HCT116 (cell line): Measurements from ENCODE around the gene RIN3. TPM values are rescaled to one million over a fixed set of nuclear protein-coding genes. Genes with fewer than 3 reads are reported as not detected.

Experiments used
- ATAC-seq: fragments of 200-7000 bp; cut with Tn5 transposase; 2 replicates; pipeline ENCODE4 v1.9.1; 2020; ENCODE audit warnings: mild to moderate bottlenecking, moderate library complexity
- BruUV-seq: library from RNA; stranded (reverse); fragments of 400-500 nt; replicated peaks from 2 replicates; lab custom pipeline; 2021; lab: Mats Ljungman, UMichigan
- CTCF ChIA-PET: fragments of 300-600 bp; sonication (Branson Sonifier 250); formaldehyde crosslinking; loops from one replicate; lab custom pipeline; 2021; ENCODE audit warnings: antibody characterized with exemption; lab: Charles Lee
- POLR2A ChIA-PET: fragments of 300-600, 350-600 bp; sonication (Branson Sonifier 250); formaldehyde crosslinking; loops from one replicate; lab custom pipeline; 2021; ENCODE audit warnings: antibody characterized with exemption; lab: Charles Lee
- RAD21 ChIA-PET, 2 experiments: fragments of 300-600 bp; sonication (Branson Sonifier 250); formaldehyde crosslinking; loops; one replicate each; lab custom pipeline; 2023; ENCODE audit warnings: low total read pairs in 2 of 2; ENCODE audit not compliant: uncharacterized antibody in 2 of 2, unreplicated experiment in 2 of 2, low non-redundant PET in 1 of 2; lab: Charles Lee
- DNase-seq: peaks from one replicate; pipeline ENCODE4 v3.0.0-alpha.2; 2010; ENCODE audit warnings: low read depth, low spot score
- H2AFZ ChIP-seq: fragments of 200-600 bp; shearing (Covaris generic), sonication (generic); 2 replicates; pipeline ENCODE4 v1.6.1; 2017; ENCODE audit warnings: low read depth, mixed run types, mixed read lengths, antibody characterized with exemption, low read length; ENCODE audit not compliant: poor library complexity, severe bottlenecking
- H3K27ac ChIP-seq: 2 replicates; pipeline ENCODE4 v1.5.1; 2012; ENCODE audit warnings: low read depth, low read length
- H3K27me3 ChIP-seq: fragments of 200-600 bp; sonication (generic); 2 replicates; pipeline ENCODE4 v1.6.1; 2016; ENCODE audit warnings: mixed run types, low read length, mixed read lengths; ENCODE audit not compliant: insufficient read depth
- H3K36me3 ChIP-seq, 2 experiments: fragments of 200-500 bp in 1 of 2; fragments of 200-600 bp in 1 of 2; sonication (Bioruptor generic) in 1 of 2; sonication (generic) in 1 of 2; 2 replicates each; pipeline versions ENCODE4 v1.5.1 to v1.6.1; 2014 to 2016; ENCODE audit warnings: low read length in 2 of 2, inconsistent platforms in 1 of 2, mixed read lengths in 1 of 2, mixed run types in 1 of 2; ENCODE audit not compliant: insufficient read depth in 2 of 2, control insufficient read depth in 1 of 2
- H3K4me1 ChIP-seq, 2 experiments: fragments of 200-600 bp in 1 of 2; sonication (generic) in 1 of 2; 2 replicates each; pipeline versions ENCODE4 v1.5.1 to v1.6.1; 2012 to 2017; ENCODE audit warnings: low read length in 2 of 2, inconsistent platforms in 1 of 2, mild to moderate bottlenecking in 1 of 2, mixed read lengths in 1 of 2, mixed run types in 1 of 2, moderate library complexity in 1 of 2; ENCODE audit not compliant: insufficient read depth in 2 of 2, control insufficient read depth in 1 of 2
- H3K4me2 ChIP-seq: fragments of 200-600 bp; sonication (generic); 2 replicates; pipeline ENCODE4 v1.6.1; 2017; ENCODE audit warnings: mixed run types, low read length, mixed read lengths
- H3K4me3 ChIP-seq, 2 experiments: fragments of 200-600 bp in 1 of 2; sonication (generic) in 1 of 2; replicated peaks in 1 of 2; 2 replicates each; pipeline ENCODE4 v1.5.1; 2011 to 2016; ENCODE audit warnings: low read length in 2 of 2, control low read depth in 1 of 2, low read depth in 1 of 2, mild to moderate bottlenecking in 1 of 2, mixed read lengths in 1 of 2, mixed run types in 1 of 2
- H3K79me2 ChIP-seq: fragments of 200-600 bp; sonication (generic); 2 replicates; pipeline ENCODE4 v1.6.1; 2017; ENCODE audit warnings: mild to moderate bottlenecking, mixed run types, low read length, moderate library complexity, mixed read lengths; ENCODE audit not compliant: insufficient read depth
- H3K9ac ChIP-seq: fragments of 200-600 bp; sonication (generic); 2 replicates; pipeline ENCODE4 v1.6.1; 2016; ENCODE audit warnings: low read length, mixed read lengths
- H3K9me2 ChIP-seq: fragments of 200-600 bp; sonication (generic), shearing (Covaris generic); 2 replicates; pipeline ENCODE4 v1.6.1; 2017; ENCODE audit warnings: mixed run types, mild to moderate bottlenecking, moderate library complexity; ENCODE audit not compliant: insufficient read depth
- H3K9me3 ChIP-seq, 2 experiments: fragments of 200-500 bp in 1 of 2; fragments of 200-600 bp in 1 of 2; sonication (Bioruptor generic) in 1 of 2; sonication (generic) in 1 of 2; 2 replicates each; pipeline ENCODE4 v1.6.1; 2014 to 2017; ENCODE audit warnings: low read length in 2 of 2, mixed read lengths in 2 of 2, inconsistent platforms in 1 of 2, low read depth in 1 of 2, mild to moderate bottlenecking in 1 of 2, mixed run types in 1 of 2, moderate library complexity in 1 of 2; ENCODE audit not compliant: control insufficient read depth in 1 of 2, insufficient read depth in 1 of 2
- H4K20me1 ChIP-seq: fragments of 200-600 bp; sonication (generic), shearing (Covaris generic); 2 replicates; pipeline ENCODE4 v1.6.1; 2017; ENCODE audit warnings: mixed run types, mild to moderate bottlenecking, moderate library complexity; ENCODE audit not compliant: insufficient read depth
- ATF3 ChIP-seq: IDR thresholded peaks from 2 replicates; pipeline ENCODE4 v1.6.1; 2012
- CBX3 ChIP-seq: IDR thresholded peaks from 2 replicates; pipeline ENCODE4 v1.6.1; 2012; ENCODE audit warnings: low read depth
- CEBPB ChIP-seq: IDR thresholded peaks from 2 replicates; pipeline ENCODE4 v1.6.1; 2012; ENCODE audit warnings: low read depth
- CTCF ChIP-seq, 3 experiments: fragments of 200-600 bp in 1 of 3; sonication (generic) in 1 of 3; IDR thresholded peaks in 2 of 3; conservative IDR thresholded peaks in 1 of 3; 2 replicates each; pipeline ENCODE4 v1.5.1; 2012 to 2017; ENCODE audit warnings: low read depth in 2 of 3, low read length in 2 of 3, antibody characterized with exemption in 1 of 3, borderline replicate concordance in 1 of 3, control low read depth in 1 of 3, mild to moderate bottlenecking in 1 of 3, mixed read lengths in 1 of 3, mixed run types in 1 of 3, moderate library complexity in 1 of 3; ENCODE audit not compliant: insufficient read depth in 1 of 3
- EGR1 ChIP-seq: IDR thresholded peaks from 2 replicates; pipeline ENCODE4 v1.6.1; 2012; ENCODE audit warnings: low read depth
- ELF1 ChIP-seq: IDR thresholded peaks from 2 replicates; pipeline ENCODE4 v1.6.1; 2012; ENCODE audit warnings: low read depth, borderline replicate concordance
- EZH2 ChIP-seq: fragments of 200-600 bp; sonication (generic); IDR thresholded peaks from 2 replicates; pipeline ENCODE4 v1.6.1; 2017; ENCODE audit warnings: antibody characterized with exemption, mixed run types
- FOSL1 ChIP-seq: IDR thresholded peaks from 2 replicates; pipeline ENCODE4 v1.6.1; 2012; ENCODE audit warnings: low read depth
- POLR2A ChIP-seq: IDR thresholded peaks from 2 replicates; pipeline ENCODE4 v1.7.0; 2011; ENCODE audit warnings: borderline replicate concordance; ENCODE audit not compliant: insufficient read depth, insufficient read length; ENCODE audit errors: extremely low read depth
- POLR2AphosphoS5 ChIP-seq: IDR thresholded peaks from 2 replicates; pipeline ENCODE4 v1.6.1; 2011; ENCODE audit warnings: mild to moderate bottlenecking, low read depth, low read length, moderate library complexity
- REST ChIP-seq: IDR thresholded peaks from 2 replicates; pipeline ENCODE4 v1.6.1; 2012; ENCODE audit warnings: low read depth
- SIN3A ChIP-seq: IDR thresholded peaks from 2 replicates; pipeline ENCODE4 v1.6.1; 2012; ENCODE audit warnings: low read depth
- SP1 ChIP-seq: IDR thresholded peaks from 2 replicates; pipeline ENCODE4 v1.6.1; 2012; ENCODE audit warnings: low read depth
- SRF ChIP-seq: IDR thresholded peaks from 2 replicates; pipeline ENCODE4 v1.6.1; 2012; ENCODE audit warnings: low read depth
- TCF7L2 ChIP-seq: IDR thresholded peaks from 2 replicates; pipeline ENCODE4 v1.7.0; 2011; ENCODE audit warnings: borderline replicate concordance, inconsistent platforms; ENCODE audit not compliant: insufficient read depth, insufficient read length; ENCODE audit errors: extremely low read depth
- YY1 ChIP-seq: IDR thresholded peaks from 2 replicates; pipeline ENCODE4 v1.6.1; 2011; ENCODE audit warnings: low read length, low read depth, moderate library complexity, mild to moderate bottlenecking; ENCODE audit not compliant: insufficient replicate concordance; ENCODE audit errors: extremely low read depth
- ZBTB33 ChIP-seq: IDR thresholded peaks from 2 replicates; pipeline ENCODE4 v1.6.1; 2011; ENCODE audit warnings: mild to moderate bottlenecking, low read length, moderate library complexity; ENCODE audit not compliant: insufficient replicate concordance; ENCODE audit errors: extremely low read depth
- ZFX ChIP-seq: fragments of 450-650 bp; IDR thresholded peaks from 2 replicates; pipeline ENCODE4 v1.6.1; 2017
- ZNF274 ChIP-seq: fragments of 200-500 bp; sonication (Bioruptor generic); IDR thresholded peaks from 2 replicates; pipeline ENCODE4 v1.6.1; 2014; ENCODE audit warnings: mild to moderate bottlenecking, low read depth, low read length, inconsistent platforms
- intact Hi-C: fragments of 100-400 bp; cut with micrococcal nuclease; formaldehyde crosslinking; loops from 2 replicates; pipeline ENCODE4 v1.10.0; 2022
- total RNA-seq: library from RNA; stranded (reverse); gene quantifications from one replicate; pipeline ENCODE4 v1.2.1, GENCODE V29; 2021; ENCODE audit not compliant: unreplicated experiment

Gene RIN3
- total RNA-seq, 1 experiment from 2014 or later: 22.2 TPM

GRCh38 chr14:92529903-92530302, 16.3 kb downstream of the RIN3 start:
- ATAC-seq (no peak), DNase-seq (no peak)
- CTCF ChIA-PET: interaction anchor here (0.5 kb wide), 1 partner anchor 419 kb away, joined by 3 read pairs; no protein-coding TSS in a partner anchor
- Histone ChIP-seq H3K9me2 (no peaks in the 10 kb centered on the region), H3K9me3 (no peaks in the 10 kb centered on the region), H3K4me2 (no peak overlapping the region), H3K9ac (no peak overlapping the region), H3K4me3 (no peak overlapping the region), H3K4me1 (peaks cover 0 to 10% of the 10 kb centered on the region in 2 experiments; a peak in 1 of 4 replicates)
- TF ChIP-seq REST (no peak), EZH2 (no peak), SIN3A (no peak), SRF (no peak), ZFX (no peak), ATF3 (no peak), POLR2A (no peak), FOSL1 (no peak), SP1 (no peak), ELF1 (no peak), ZBTB33 (no peak), ZNF274 (no peak), CBX3 (no peak), EGR1 (no peak), YY1 (no peak), TCF7L2 (no peak), CEBPB (no peak), CTCF (IDR thresholded peaks at IDR 0.05 in 2 of 3, conservative IDR thresholded peaks at IDR 0.05 in 1 of 3; ENCODE audit: borderline replicate concordance in 1 of 3, insufficient read depth in 1 of 3, low read depth in 2 of 3, low read length in 2 of 3) (no peak), POLR2AphosphoS5 (no peak)
- TF ChIP-seq, all 23 proteins: peak for 0
- Histone ChIP-seq H3K79me2 (peaks cover 23% of the 10 kb centered on the region; the same call in 1 of the 2 replicates), H2AFZ (no peak overlapping the region), H4K20me1 (no peaks in the 10 kb centered on the region), H3K27me3 (no peaks in the 10 kb centered on the region), H3K27ac (no peak overlapping the region), H3K36me3 (no peaks in the 10 kb centered on the region)
- intact Hi-C loops: no loop called here
- ChIA-PET POLR2A (no interaction called here), RAD21 (no interaction called here)
- BruUV-seq: no TSS peak
